Neuronal stem cell (in vitro differentiated cells): ENCODE data around the gene ADSL.

Source experiments
- DNase-seq: peaks from one replicate; pipeline ENCODE4 v3.0.0-alpha.2; 2013; ENCODE audit warnings: low spot score
- H2AFZ ChIP-seq: one replicate; pipeline ENCODE4 v1.6.1; 2013; ENCODE audit warnings: mild to moderate bottlenecking, low read length, inconsistent platforms
- H2AK5ac ChIP-seq: 2 replicates; pipeline ENCODE4 v1.6.1; 2013; ENCODE audit warnings: low read depth, mild to moderate bottlenecking, inconsistent platforms, low read length, moderate library complexity, mixed read lengths
- H2BK120ac ChIP-seq: 2 replicates; pipeline ENCODE4 v1.6.1; 2013; ENCODE audit warnings: low read depth, mild to moderate bottlenecking, inconsistent platforms, low read length, moderate library complexity, mixed read lengths
- H2BK12ac ChIP-seq: one replicate; pipeline ENCODE4 v1.6.1; 2013; ENCODE audit warnings: low read length, inconsistent platforms
- H2BK15ac ChIP-seq: 2 replicates; pipeline ENCODE4 v1.6.1; 2013; ENCODE audit warnings: mild to moderate bottlenecking, low read length, inconsistent platforms, mixed read lengths
- H2BK5ac ChIP-seq: one replicate; pipeline ENCODE4 v1.6.1; 2013; ENCODE audit warnings: inconsistent platforms, mild to moderate bottlenecking, low read length, moderate library complexity
- H3K14ac ChIP-seq: one replicate; pipeline ENCODE4 v1.6.1; 2013; ENCODE audit warnings: low read length, inconsistent platforms
- H3K18ac ChIP-seq: 2 replicates; pipeline ENCODE4 v1.6.1; 2013; ENCODE audit warnings: low read length, inconsistent platforms
- H3K23ac ChIP-seq: 2 replicates; pipeline ENCODE4 v1.6.1; 2013; ENCODE audit warnings: low read depth, mild to moderate bottlenecking, mixed read lengths, low read length, inconsistent platforms; ENCODE audit not compliant: poor library complexity
- H3K27ac ChIP-seq: replicated peaks from 3 replicates; pipeline ENCODE4 v1.5.1; 2013; ENCODE audit warnings: low read length, inconsistent platforms
- H3K27me3 ChIP-seq, 3 experiments: 2 replicates each; pipeline ENCODE4 v1.6.1; 2013; ENCODE audit warnings: low read length in 3 of 3, mild to moderate bottlenecking in 2 of 3, inconsistent platforms in 1 of 3, low read depth in 1 of 3, mixed read lengths in 1 of 3, moderate library complexity in 1 of 3; ENCODE audit not compliant: control insufficient read depth in 3 of 3, insufficient read depth in 3 of 3
- H3K36me3 ChIP-seq, 2 donors: replicated peaks in 1 of 2; 2 replicates each; pipeline ENCODE4 v1.6.1; 2013; ENCODE audit warnings: low read length in 2 of 2; ENCODE audit not compliant: control insufficient read depth in 2 of 2, insufficient read depth in 2 of 2
- H3K4ac ChIP-seq: 2 replicates; pipeline ENCODE4 v1.6.1; 2013; ENCODE audit warnings: inconsistent platforms, mild to moderate bottlenecking, low read length, moderate library complexity
- H3K4me1 ChIP-seq, 2 donors: 1 replicate in 1 of 2; 2 replicates in 1 of 2; pipeline ENCODE4 v1.6.1; 2013; ENCODE audit warnings: low read length in 2 of 2, low read depth in 1 of 2; ENCODE audit not compliant: control insufficient read depth in 2 of 2, insufficient read depth in 1 of 2
- H3K4me2 ChIP-seq: one replicate; pipeline ENCODE4 v1.6.1; 2013; ENCODE audit warnings: mild to moderate bottlenecking, low read length, inconsistent platforms; ENCODE audit not compliant: insufficient read depth, poor library complexity, severe bottlenecking
- H3K4me3 ChIP-seq, 2 donors: 2 replicates each; pipeline ENCODE4 v1.5.1; 2013; ENCODE audit warnings: low read length in 2 of 2, mild to moderate bottlenecking in 2 of 2, inconsistent platforms in 1 of 2, moderate library complexity in 1 of 2
- H3K79me1 ChIP-seq: one replicate; pipeline ENCODE4 v1.6.1; 2013; ENCODE audit warnings: low read depth, mild to moderate bottlenecking, inconsistent platforms, low read length, moderate library complexity
- H3K9ac ChIP-seq: one replicate; pipeline ENCODE4 v1.6.1; 2013; ENCODE audit warnings: mild to moderate bottlenecking, low read depth, low read length, inconsistent platforms; ENCODE audit not compliant: poor library complexity
- H3K9me3 ChIP-seq, 2 donors: replicated peaks in 1 of 2; 2 replicates each; pipeline versions ENCODE3 to v1.6.1; 2013; ENCODE audit warnings: low read length in 2 of 2, mild to moderate bottlenecking in 2 of 2, inconsistent platforms in 1 of 2, low read depth in 1 of 2, mixed read lengths in 1 of 2, moderate library complexity in 1 of 2; ENCODE audit not compliant: control insufficient read depth in 2 of 2, insufficient read depth in 1 of 2
- H4K8ac ChIP-seq: one replicate; pipeline ENCODE4 v1.6.1; 2013; ENCODE audit warnings: low read depth, mild to moderate bottlenecking, inconsistent platforms, low read length, moderate library complexity
- H4K91ac ChIP-seq: one replicate; pipeline ENCODE4 v1.6.1; 2013; ENCODE audit warnings: low read length, low read depth, mild to moderate bottlenecking, inconsistent platforms; ENCODE audit not compliant: poor library complexity
- WGBS, 2 donors: extraction: QIAGEN DNeasy Blood & Tissue Kit; methylation state at CpG; one replicate each; pipeline ENCODE4 v1.1.7; 2013; ENCODE audit warnings: missing lambda C conversion rate in 2 of 2, mixed read lengths in 1 of 2; ENCODE audit not compliant: insufficient read length in 2 of 2, insufficient replicate concordance in 1 of 2; ENCODE audit errors: extremely low coverage in 2 of 2; 5-methylcytosine and 5-hydroxymethylcytosine counted together

ADSL gene

DNA sequence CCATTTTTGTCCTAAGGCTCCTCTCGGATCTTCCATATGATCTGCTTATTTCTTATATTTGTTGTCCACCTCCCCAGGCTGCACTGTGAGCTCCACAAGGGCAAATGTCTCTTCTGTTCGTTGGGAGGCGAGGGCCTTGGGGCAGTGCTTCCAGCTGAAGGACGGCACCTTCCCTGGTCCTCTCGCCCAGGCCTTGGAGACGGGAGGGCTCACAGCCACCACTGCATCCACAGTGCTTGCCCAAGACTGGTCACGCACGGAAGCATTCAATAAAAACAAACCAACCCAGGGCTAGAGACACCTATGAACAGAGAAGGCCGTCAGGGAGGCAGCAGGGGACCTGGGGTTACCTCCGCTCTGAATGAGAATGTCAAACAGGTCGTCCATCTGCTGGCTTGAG lies 70.3 kb downstream of the ADSL start:
- no peak for DNase-seq
- Histone ChIP-seq H3K9me3 (peaks cover 0 to 3% of the 10 kb centered on the region in 2 donors), H2BK12ac (no peak overlapping the region), H3K27ac (no peak overlapping the region), H3K4ac (no peak overlapping the region), H3K18ac (no peak overlapping the region), H4K8ac (peak overlapping the region; percentile 72), H3K36me3 (peaks cover 47 to 63% of the 10 kb centered on the region in 2 donors), H3K14ac (peak overlapping the region; percentile 71), H4K91ac (no peak overlapping the region), H2BK15ac (no peak overlapping the region), H3K27me3 (no peaks in the 10 kb centered on the region), H3K4me1 (no peaks in the 10 kb centered on the region), H2BK120ac (no peak overlapping the region), H3K23ac (peak overlapping the region; percentile 43), H3K9ac (no peak overlapping the region), H3K4me2 (no peak overlapping the region), H2AK5ac (no peak overlapping the region), H2AFZ (no peak overlapping the region), H3K4me3 (no peak overlapping the region), H3K79me1 (peaks cover 1% of the 10 kb centered on the region), H2BK5ac (no peak overlapping the region)
- WGBS, 2 donors: no CpG with 5 or more reads among the region's 11 CpGs

DNA sequence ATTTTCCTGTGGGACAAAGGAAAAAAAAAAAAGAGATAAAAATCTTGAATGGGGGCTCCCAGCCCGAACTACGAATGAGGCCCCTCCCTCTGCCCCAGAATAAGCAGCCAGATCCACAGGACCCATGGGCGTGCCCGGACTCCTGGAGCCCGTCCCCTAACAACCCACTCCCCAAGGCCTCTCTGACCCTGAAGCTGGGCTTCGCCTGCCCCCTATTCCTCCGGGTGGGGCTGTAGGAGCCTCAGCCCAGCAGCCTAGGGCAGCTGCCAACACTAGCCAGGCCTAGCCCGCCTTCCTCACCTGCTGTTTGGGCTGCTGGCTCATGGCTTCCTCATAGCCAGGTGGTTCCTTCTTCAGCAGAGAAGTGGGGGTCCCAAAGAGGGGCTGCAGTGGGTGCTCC lies 70.7 kb downstream of the ADSL start:
- Histone ChIP-seq H3K36me3 (peaks cover 49 to 63% of the 10 kb centered on the region in 2 donors), H3K23ac (peak overlapping the region; percentile 31), H3K18ac (no peak overlapping the region), H3K4me3 (no peak overlapping the region), H2AK5ac (no peak overlapping the region), H2AFZ (no peak overlapping the region), H3K27me3 (no peaks in the 10 kb centered on the region), H4K8ac (no peak overlapping the region), H2BK120ac (no peak overlapping the region), H3K4ac (no peak overlapping the region), H3K4me1 (no peaks in the 10 kb centered on the region), H2BK5ac (no peak overlapping the region), H3K4me2 (no peak overlapping the region), H4K91ac (no peak overlapping the region), H3K9ac (no peak overlapping the region), H3K27ac (no peak overlapping the region), H2BK12ac (no peak overlapping the region), H3K14ac (no peak overlapping the region), H2BK15ac (no peak overlapping the region), H3K9me3 (peaks cover 0 to 3% of the 10 kb centered on the region in 2 donors), H3K79me1 (peaks cover 1% of the 10 kb centered on the region)
- no peak for DNase-seq
- WGBS, 2 donors: no CpG with 5 or more reads among the region's 8 CpGs

DNA sequence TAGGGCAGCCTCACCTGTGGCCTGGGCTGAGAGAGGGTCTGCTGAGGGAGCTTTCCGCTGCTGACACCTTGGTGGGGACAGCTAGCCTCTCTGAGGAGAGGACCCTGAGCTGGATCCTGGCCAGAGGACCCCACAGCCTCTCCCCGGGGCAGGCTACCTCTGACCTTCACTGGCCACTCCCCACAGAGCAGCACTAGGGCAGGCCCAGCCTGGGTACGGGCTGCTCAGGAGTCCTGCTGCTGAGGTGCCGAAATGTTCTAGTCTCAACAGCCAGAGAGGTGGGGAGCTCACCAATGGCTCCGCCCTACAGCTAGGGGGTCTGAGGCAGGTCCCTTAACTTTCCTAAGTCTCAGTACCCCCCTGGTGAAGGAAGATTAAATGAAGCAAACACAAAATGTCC lies 71.6 kb downstream of the ADSL start:
- Histone ChIP-seq H2BK15ac (no peak overlapping the region), H3K36me3 (peaks cover 49 to 65% of the 10 kb centered on the region in 2 donors), H2BK5ac (no peak overlapping the region), H2AK5ac (no peak overlapping the region), H3K79me1 (peaks cover 1% of the 10 kb centered on the region), H4K8ac (no peak overlapping the region), H3K4me3 (no peak overlapping the region), H3K27ac (no peak overlapping the region), H3K27me3 (no peaks in the 10 kb centered on the region), H3K23ac (no peak overlapping the region), H3K9ac (no peak overlapping the region), H2BK12ac (no peak overlapping the region), H3K9me3 (peaks cover 0 to 3% of the 10 kb centered on the region in 2 donors), H3K14ac (no peak overlapping the region), H3K4me2 (no peak overlapping the region), H4K91ac (no peak overlapping the region), H3K18ac (no peak overlapping the region), H2AFZ (no peak overlapping the region), H3K4me1 (no peaks in the 10 kb centered on the region), H2BK120ac (no peak overlapping the region), H3K4ac (no peak overlapping the region)
- DNase-seq: no peak
- no CpG with 5 or more reads among the region's 5 CpGs for WGBS, 2 donors

DNA sequence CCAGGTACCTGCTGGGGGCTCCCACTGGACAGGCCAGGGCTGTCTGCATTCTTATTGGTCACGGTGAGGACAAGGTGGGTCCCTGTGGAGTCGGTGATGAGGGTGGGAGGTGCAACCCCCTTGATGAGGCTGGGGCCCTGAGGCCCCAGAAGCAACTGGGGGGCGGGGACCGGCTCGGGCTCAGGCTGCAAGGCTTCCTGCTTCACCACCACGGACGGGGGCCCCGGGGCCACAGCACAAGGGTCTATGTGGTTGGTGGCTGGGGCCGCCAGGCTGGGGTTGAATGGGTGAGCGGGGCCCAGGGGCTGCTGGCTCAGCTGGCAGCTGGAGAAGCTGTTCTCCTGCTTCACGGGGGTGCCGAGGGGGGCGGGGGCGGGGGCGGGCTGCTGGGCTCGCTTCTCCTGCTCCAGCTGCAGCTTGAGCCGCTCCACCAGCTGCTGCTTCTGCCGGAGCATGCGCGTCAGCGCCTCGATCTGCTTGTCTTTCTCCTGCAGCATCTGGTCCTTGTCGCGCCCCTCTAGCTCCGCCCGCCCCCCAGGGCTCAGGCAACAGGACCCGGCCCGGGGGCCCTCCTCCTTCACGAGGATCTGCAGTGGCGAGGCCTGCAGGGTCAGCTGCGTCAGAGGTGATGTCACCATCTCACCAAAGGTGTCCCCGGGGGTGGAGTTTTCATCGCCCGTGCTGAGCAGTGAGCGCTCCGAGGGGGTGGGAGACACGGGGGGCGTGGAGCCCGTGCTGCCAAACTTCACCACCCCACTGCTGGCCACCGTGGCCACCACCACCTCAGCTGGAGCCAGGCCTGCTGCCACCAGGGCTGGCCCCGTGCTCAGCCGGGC lies 72.3 kb downstream of the ADSL start:
- H2AFZ ChIP-seq: no peak overlapping the region
- no peak overlapping the region for H2AK5ac ChIP-seq
- no peak overlapping the region for H4K91ac ChIP-seq
- H4K8ac ChIP-seq: no peak overlapping the region
- H3K23ac ChIP-seq: peak overlapping the region; percentile 43
- peaks cover 0 to 3% of the 10 kb centered on the region in 2 donors for H3K9me3 ChIP-seq
- H2BK5ac ChIP-seq: no peak overlapping the region
- H3K27me3 ChIP-seq: no peaks in the 10 kb centered on the region
- no peak overlapping the region for H2BK15ac ChIP-seq
- no peak overlapping the region for H3K4me3 ChIP-seq
- H3K36me3 ChIP-seq: peaks cover 56 to 72% of the 10 kb centered on the region in 2 donors
- H3K14ac ChIP-seq: peak overlapping the region; percentile 8
- no peak overlapping the region for H2BK12ac ChIP-seq
- no peak overlapping the region for H2BK120ac ChIP-seq
- no peak overlapping the region for H3K4me2 ChIP-seq
- H3K18ac ChIP-seq: no peak overlapping the region
- no peak overlapping the region for H3K27ac ChIP-seq
- H3K79me1 ChIP-seq: peaks cover 1% of the 10 kb centered on the region
- H3K4me1 ChIP-seq: no peaks in the 10 kb centered on the region
- WGBS, 2 donors: no CpG with 5 or more reads among the region's 42 CpGs
- H3K9ac ChIP-seq: no peak overlapping the region
- no peak overlapping the region for H3K4ac ChIP-seq
- DNase-seq: no peak
